NCI-H345 treated with DMSO at 0.1 percent for 48 hours (cell line): Measurements from ENCODE around the gene PDXDC1.
"Not testable (repeated sequence)": the region's sequence is repeated elsewhere in the genome, so short reads cannot be mapped to it uniquely, and the experiment has no call there.

ENCODE experiments used
- DNase-seq: peaks from one replicate; lab custom pipeline; 2025; ENCODE audit not compliant: unreplicated experiment; lab: John Stamatoyannopoulos, UW

Gene PDXDC1

DNA sequence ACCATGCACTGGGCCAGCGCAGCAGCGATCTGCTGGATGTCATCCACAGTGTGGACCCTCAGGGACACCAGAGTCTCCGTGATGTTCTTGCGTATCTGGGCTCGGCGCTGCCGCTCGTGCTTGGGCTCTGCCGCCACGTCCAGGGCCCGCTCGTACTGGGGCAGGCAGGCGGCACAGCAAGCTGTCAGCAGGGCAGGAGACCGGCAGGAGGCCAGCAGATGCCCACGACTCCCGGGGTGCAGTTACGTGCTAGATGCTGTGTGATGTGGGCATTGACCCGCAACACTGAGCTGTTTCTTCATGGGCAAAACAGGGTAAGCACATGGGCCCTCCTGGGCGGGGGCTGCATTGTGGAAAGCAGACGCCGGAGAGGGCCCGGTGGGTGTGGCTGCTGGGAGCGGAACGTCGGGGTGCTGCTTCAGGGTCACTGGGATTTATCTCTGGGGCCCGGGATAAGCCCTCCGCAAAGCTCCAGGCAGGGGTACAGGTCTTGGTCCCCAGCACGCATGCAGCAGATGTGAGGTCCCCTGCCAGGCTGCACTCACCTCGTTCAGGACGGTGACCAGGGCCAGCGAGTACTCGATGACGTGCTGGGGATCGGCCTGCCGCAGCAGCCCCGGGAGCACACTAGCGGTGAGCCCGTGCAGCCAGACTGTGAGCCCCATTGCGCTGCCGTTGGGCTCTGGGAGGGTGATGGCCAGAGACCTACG is 158.0 kb downstream of the PDXDC1 start:
- not testable (repeated sequence) for DNase-seq

- not testable (repeated sequence) for DNase-seq
Observed at GRCh38 chr16:15133554-15133953, 158.7 kb downstream of the PDXDC1 start.

- DNase-seq, result not testable (repeated sequence)
Observed at GRCh38 chr16:15134752-15135482, 160.1 kb downstream of the PDXDC1 start.

DNA sequence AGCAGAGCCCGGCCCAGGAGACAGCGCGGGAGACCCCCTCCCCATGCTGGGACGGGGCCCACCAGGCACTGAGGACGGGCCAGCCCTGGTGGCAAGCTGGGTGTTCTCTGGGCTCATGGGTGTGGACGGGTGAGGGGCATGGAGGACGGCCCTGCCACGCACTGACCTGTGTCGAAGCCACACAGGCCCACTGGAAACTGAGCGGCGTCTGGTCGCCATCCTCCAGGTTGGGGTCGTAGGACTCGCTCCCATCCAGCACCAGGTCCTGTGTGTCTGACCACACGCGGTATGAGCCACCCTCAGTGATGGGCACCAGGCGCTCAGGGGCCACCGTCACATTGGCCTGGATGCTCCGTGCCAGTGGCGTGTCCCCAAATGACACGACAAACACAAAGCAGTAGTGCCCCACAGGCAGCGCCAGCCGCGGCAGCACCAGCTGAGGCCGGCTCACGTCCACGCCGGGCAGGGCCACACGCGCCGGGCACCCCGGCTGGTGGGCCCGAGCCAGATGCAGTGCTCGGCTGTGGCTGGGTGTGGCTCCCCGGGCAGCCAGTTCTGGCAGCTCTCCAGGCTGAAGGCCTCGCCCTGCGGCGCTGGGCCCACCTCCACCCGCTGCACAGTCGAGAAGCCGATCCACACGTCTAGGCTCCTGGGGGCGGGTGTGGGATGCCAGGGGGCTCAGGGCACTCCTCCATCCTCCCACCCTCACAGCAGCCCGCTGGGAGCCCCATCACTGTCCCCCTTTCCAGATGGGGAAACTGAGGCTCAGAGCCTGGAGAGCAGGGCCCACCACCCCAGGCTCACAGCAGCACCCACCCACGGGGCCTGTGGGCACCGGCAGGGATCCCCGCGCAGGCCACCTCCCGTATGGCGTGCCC is 160.9 kb downstream of the PDXDC1 start:
- not testable (repeated sequence) for DNase-seq

GRCh38 chr16:15137514-15137913 is 162.7 kb downstream of the PDXDC1 start:
- DNase-seq, result not testable (repeated sequence)

DNA sequence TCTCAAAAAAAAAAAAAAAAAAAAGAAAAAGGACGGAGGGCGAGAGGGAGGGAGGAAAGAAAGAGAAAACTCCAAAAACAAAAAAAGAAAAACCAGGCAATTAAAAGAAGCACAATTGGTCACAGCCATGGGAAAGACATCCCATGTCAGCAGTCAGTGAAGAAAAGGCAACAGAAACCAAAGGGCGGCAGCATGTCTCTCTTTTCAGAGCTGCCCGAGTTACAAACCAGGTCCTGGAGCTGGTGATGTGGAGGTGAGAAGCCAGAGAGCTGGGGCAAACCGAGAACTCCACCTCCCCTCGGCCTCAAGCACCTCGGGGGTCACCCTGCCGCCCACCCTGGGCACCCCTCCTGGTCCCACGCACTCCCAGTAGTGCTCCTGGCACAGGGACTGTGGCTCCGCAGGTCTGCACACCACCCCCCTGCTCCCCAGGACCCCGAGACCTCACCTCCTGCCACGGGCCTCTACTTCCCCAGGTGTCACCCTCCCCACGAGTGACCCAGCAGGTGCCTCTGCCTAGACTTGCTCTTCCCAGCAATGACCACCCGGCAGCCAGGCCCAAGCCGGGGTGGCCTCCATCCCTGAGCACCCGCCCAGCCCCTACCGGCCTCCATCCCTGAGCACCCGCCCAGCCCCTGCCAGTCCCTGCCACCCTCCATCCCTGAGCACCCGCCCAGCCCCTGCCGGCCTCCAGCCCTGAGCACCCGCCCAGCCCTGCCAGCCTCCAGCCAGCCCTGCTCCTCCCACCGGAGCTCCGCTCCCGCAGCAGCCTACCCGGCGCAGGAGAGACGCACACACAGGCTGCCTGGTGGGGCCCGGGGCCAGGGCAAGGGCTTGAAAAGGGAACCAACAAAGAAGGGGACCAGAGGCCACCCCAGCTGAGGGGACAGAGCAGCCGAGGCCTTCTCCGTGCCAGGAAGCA is 165.9 kb downstream of the PDXDC1 start:
- DNase-seq, result not testable (repeated sequence)

DNA sequence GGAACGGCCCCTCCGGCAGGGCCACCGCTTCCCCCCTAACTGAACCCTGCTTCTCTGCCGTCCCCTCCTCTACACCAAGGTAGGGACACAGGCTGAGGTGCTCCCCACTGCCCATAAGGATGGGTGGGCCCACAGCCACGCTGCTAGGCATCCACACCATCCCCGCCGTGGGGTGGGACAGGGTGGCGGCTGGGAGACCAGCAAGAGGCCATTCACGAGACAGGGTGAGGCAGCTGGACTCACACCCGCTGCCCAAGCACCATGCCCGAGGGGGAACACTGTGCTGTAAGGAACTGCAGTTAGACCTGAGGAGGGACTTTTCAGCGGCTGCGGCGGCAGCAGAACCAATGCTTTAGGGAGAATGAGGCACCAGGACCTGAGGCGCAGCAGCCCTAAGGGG is 166.8 kb downstream of the PDXDC1 start:
- no peak for DNase-seq

DNA sequence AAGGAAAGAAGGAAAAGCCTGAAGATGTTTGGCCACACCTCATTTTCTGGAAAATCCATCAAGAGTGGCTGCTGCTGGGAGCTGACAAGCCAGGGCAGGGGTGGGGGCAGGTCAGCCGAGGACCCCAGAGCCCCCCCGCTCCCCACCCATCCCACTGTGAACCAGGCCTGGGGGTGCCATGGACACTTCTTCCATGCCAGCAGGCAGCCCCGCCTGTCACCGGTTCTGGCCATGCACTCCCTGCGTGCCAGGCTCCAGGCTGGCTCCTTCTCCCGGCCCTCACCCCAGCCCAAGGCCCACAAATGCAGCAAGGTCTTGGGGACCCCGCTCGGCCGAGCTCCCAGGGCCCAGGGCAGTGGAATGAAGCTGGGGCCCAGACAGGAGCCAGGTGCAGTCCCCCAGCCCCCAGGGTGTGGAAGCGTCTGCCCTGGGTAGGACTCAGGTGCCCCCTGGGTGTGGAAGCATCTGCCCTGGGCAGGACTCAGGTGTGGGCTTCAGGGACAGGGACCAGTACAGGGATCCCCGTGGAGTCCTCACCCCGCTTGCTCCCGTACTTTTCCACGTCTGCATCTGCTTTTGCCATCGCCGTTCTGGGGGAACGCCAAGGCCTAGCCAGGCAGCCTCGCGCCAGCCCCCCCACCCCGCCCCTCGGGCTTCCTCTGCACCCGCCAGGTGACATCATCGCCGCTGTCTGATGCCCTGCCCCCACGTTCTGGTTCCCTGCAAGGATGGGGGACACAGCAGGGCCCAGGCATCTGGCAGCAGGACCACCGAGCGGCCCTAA is 167.5 kb downstream of the PDXDC1 start:
- DNase-seq, result not testable (repeated sequence)

DNA sequence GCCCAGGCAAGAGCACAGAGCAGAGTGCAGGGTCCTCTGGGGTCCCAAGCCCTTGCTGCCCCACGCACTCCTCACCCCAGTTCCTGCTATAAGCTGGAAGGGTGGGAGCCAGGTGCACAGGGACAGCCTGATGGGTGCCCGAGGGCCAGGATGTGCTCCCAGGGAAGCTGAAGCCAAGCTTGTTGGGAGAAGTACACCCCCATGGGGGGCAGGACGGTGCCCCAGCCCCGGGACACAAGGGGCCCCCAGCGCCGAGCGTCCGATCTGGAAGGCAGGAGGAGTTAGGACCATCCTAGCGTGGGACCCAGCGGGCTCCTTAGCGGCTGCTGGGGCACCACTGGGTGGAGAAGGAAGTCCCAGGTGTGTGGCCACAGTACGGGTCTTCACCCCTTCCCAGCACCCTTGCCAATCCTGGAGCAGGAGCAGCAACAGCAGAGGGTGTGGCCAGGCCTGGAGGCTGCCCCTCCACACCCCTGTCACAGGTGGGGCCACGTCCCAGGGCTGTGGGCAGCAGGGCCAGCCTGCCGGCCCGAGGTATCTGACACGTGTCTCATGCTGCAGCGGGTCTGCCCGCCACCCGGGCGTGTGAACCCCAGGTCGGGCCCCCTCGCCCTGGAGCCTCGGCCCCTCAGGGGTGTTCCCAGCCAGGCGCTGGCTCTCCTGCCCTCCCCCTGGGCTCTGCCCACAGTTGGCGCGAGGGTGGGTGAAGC is 168.2 kb downstream of the PDXDC1 start:
- not testable (repeated sequence) for DNase-seq

- DNase-seq, result not testable (repeated sequence)
Observed at GRCh38 chr16:15143601-15144091, 168.8 kb downstream of the PDXDC1 start.

DNA sequence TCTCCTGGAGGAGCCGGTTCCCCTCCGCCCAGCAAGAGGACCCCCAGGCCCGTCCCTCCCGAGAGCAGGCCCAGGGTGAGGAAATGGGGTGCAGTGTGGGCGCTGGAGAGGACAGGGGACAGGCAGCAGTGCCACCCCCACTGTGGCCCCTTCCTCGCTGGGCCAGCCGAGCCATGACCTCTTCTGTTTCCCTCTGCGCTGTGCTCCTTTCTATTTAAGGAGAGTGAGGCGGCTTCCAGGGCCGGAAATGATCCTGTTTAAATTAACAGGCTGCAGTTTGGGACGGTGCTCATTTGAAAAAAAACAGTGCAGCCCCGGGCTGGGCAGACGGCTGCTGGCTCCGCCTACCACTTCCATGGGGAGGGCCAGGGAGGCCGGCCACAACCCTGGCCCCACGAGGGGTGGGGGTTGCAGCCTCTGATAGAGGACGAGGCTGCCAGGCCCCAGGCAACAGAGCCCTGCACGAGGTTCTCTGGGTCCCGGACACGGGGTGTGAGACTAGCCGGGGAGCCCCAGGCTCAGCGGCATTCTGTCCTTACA is 169.3 kb downstream of the PDXDC1 start:
- not testable (repeated sequence) for DNase-seq

DNA sequence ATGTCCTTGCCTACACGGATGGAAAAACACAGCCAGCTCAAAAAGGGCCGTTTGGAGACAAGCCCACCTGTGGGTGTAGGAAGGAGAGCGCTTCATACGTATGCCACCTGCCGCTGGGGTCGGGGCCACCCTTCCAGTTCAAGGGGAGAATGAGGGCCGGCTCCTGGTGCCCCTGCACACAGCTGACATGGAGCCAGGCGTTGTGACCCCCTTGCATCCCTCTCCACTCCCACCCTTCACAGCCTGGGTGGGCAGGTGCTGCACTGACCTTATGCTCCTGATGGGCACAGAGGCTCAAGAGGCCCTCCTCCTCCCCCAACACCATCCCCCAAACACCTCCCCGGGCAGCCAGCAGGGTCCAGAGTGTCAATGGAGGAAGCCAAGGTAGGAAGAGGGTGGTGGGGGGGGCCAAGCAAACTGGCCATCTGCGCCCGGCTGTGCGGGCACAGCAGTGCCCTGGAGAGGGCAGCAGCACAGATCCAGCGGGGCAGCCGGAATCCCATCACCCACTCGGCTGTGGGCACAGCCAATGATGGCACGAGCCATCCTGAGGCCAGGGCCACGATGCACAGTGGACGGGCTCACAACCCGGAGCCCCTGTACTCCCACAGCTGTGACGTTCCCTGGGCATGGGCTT is 170.1 kb downstream of the PDXDC1 start:
- not testable (repeated sequence) for DNase-seq

- DNase-seq, result not testable (repeated sequence)
Observed at GRCh38 chr16:15145418-15146263, 170.8 kb downstream of the PDXDC1 start.

DNA sequence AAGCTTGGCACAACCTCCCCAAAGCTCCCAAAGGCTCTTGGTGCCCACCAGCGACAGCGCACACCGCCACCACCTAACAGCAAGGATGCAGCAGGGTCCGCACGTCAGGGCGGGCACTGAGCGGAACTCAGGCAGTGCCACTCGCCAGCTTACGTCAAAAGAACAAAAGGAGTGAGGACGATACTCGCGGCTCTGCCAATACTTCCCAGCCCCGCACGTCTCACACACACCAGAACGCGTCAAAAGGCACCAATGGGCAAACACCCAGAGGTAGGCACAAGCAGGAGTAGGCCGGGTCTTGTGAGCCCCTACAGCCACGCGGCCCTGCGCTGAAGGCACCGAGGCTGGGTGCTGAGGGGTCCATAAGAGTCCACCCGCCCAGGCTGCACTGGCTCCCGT is 171.4 kb downstream of the PDXDC1 start:
- DNase-seq, result not testable (repeated sequence)

DNA sequence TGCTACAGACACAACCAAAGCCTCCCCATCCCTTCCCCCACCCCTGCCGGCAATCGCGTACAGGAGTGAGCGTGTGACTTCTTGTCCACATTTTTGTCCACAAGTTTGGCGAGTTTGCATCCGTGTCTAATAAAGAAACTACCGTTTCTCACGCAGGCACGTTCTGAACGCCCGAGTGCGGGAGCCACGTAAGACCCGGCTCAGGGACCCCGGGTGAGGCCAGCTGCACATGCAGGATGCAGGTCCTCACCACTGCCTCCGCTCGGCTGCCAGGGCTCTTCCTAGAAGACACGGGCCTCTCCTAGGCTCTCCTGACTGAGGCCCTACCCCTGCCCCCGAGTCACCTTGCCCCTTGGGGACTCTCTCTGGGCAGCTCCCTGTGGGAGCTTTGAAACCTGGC is 174.0 kb downstream of the PDXDC1 start:
- not testable (repeated sequence) for DNase-seq

DNA sequence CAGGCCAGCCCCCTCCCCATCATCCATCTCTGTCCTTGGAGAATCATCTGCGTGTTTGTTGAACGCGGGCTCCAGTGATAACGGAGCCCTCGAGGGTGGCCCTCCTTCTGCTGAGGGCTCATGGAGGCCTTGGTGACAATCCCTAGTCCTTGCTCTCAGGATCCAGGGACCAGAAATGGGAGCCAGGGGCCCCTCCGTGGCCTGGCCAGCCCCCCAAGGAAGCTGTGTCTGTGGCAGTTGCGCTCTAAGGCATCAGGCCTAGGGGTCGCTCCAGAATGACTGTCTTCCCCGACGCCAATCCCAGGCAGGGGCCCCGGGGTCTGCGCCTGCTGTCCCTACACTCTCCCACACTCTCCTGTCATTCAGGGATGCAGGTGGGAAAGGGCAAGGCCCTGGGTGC is 174.4 kb downstream of the PDXDC1 start:
- not testable (repeated sequence) for DNase-seq

DNA sequence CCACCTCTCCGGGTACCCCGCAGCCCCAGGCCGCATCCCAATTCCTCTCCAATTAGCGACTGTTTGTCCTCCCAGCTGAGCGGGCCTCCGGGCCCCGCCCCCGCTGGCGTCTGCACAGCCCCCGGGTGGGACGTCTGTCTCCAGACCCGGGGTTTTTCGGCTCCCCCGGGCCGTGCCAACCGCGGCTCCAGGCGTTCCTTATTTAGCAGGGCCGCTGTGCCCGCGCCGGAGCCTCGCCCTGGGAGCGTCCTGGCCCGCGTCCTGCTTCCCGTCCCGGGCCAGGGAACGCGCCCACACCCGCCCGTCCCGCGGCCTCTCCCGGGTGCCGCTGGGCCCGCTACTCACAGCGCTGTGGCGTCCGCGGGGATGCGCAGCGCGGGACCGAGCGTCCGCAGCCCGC is 179.2 kb downstream of the PDXDC1 start:
- DNase-seq, result not testable (repeated sequence)
